Kidney (tissue), 14 donors: Measurements from ENCODE around the gene CCDC174. TPM values are rescaled to one million over a fixed set of nuclear protein-coding genes. Genes with fewer than 3 reads are reported as not detected.
A peak's percentile ranks its signal among the peaks of the same experiment; 100 is the strongest.

Experiments used
- DNase-seq, 5 donors: peaks; one replicate each; pipeline ENCODE4 v3.0.0-alpha.2; 2013 to 2020
- FAIRE-seq: peaks from 2 replicates; lab custom pipeline; 2012; peaks lifted over from hg19 to GRCh38; lab: Jason Lieb, UNC
- H3K27ac ChIP-seq, 2 donors: one replicate each; pipeline ENCODE4 v1.7.0; 2013; ENCODE audit warnings: low read depth in 2 of 2, low read length in 2 of 2, inconsistent platforms in 1 of 2
- H3K27me3 ChIP-seq: one replicate; pipeline ENCODE4 v1.7.1; 2013; ENCODE audit warnings: low read length, inconsistent platforms; ENCODE audit not compliant: control insufficient read depth, insufficient read depth
- H3K36me3 ChIP-seq, 3 donors: one replicate each; pipeline versions ENCODE4 v1.7.0 to v1.7.1; 2013; ENCODE audit warnings: low read length in 3 of 3, control low read depth in 1 of 3, inconsistent platforms in 1 of 3; ENCODE audit not compliant: insufficient read depth in 3 of 3, control insufficient read depth in 2 of 3
- H3K4me1 ChIP-seq, 3 donors: one replicate each; pipeline versions ENCODE4 v1.7.0 to v1.7.1; 2013; ENCODE audit warnings: low read length in 3 of 3, inconsistent platforms in 1 of 3, low read depth in 1 of 3; ENCODE audit not compliant: control insufficient read depth in 2 of 3, insufficient read depth in 2 of 3
- H3K4me3 ChIP-seq, 3 donors: one replicate each; pipeline versions ENCODE4 v1.7.0 to v1.8.1; 2013; ENCODE audit warnings: low read length in 3 of 3, control low read depth in 1 of 3, inconsistent platforms in 1 of 3
- H3K9ac ChIP-seq, 3 donors: one replicate each; pipeline versions ENCODE4 v1.7.0 to v1.7.1; 2013; ENCODE audit warnings: low read length in 3 of 3, control low read depth in 1 of 3, inconsistent platforms in 1 of 3
- H3K9me3 ChIP-seq, 3 donors: one replicate each; pipeline versions ENCODE4 v1.7.0 to v1.7.1; 2013; ENCODE audit warnings: low read length in 3 of 3, control low read depth in 1 of 3, inconsistent platforms in 1 of 3; ENCODE audit not compliant: control insufficient read depth in 2 of 3, insufficient read depth in 1 of 3
- intact Hi-C: fragments of 100-400 bp; cut with DNase I; formaldehyde crosslinking; loops from one replicate; pipeline ENCODE4 v1.11.1; 2022
- polyA plus RNA-seq: library from polyadenylated mRNA; stranded (reverse); fragments of 350-450 nt; fragmentation: Illumina TruSeq; extraction: RNeasy Lipid Tissue Mini Kit (QIAGEN cat#74804); gene quantifications from one replicate; pipeline ENCODE4 v1.2.3, GENCODE V29; 2014; ENCODE audit warnings: low read depth, low replicate concordance; ENCODE audit not compliant: insufficient read depth
- total RNA-seq: library from RNA; stranded (reverse); fragmentation: NEBNext Ultra II Directional; extraction: Animal tissue kit (Norgen Biotek cat#: 25700); gene quantifications from one replicate; pipeline ENCODE4 v1.2.1, GENCODE V29; 2021
- TF ChIP-seq, protein P1 (sequence below): IDR thresholded peaks from 3 replicates; pipeline ENCODE4 v1.5.1; 2012; ENCODE audit warnings: mild to moderate bottlenecking, moderate library complexity, borderline replicate concordance; ENCODE audit not compliant: insufficient read depth; ENCODE audit errors: extremely low read depth
- donor health status: control.
- donor health status: control.
- donor health status: control.
- donor health status: control.
- donor health status: control.
- donor health status: DM: yes; HTN: yes; CAD: no.
- donor health status: Normal renal cell carcinoma (clear cell type).

CCDC174 gene
- total and polyA plus RNA-seq, 2 donors from 2014 or later: 21.9 to 24.7 TPM

- FAIRE-seq (no peak), DNase-seq (no peak)
- intact Hi-C loops: no loop called here
- no peak overlapping the region for H3K9ac ChIP-seq
- no peaks in the 10 kb centered on the region for H3K36me3 ChIP-seq
- no peaks in the 10 kb centered on the region for H3K4me1 ChIP-seq
- TF ChIP-seq, protein P1, sequence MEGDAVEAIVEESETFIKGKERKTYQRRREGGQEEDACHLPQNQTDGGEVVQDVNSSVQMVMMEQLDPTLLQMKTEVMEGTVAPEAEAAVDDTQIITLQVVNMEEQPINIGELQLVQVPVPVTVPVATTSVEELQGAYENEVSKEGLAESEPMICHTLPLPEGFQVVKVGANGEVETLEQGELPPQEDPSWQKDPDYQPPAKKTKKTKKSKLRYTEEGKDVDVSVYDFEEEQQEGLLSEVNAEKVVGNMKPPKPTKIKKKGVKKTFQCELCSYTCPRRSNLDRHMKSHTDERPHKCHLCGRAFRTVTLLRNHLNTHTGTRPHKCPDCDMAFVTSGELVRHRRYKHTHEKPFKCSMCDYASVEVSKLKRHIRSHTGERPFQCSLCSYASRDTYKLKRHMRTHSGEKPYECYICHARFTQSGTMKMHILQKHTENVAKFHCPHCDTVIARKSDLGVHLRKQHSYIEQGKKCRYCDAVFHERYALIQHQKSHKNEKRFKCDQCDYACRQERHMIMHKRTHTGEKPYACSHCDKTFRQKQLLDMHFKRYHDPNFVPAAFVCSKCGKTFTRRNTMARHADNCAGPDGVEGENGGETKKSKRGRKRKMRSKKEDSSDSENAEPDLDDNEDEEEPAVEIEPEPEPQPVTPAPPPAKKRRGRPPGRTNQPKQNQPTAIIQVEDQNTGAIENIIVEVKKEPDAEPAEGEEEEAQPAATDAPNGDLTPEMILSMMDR: no peak
- no peaks in the 10 kb centered on the region for H3K9me3 ChIP-seq
- H3K27ac ChIP-seq: no peak overlapping the region
- H3K4me3 ChIP-seq: no peak overlapping the region
- no peaks in the 10 kb centered on the region for H3K27me3 ChIP-seq
These were observed 54.5 kb downstream of the CCDC174 start for GRCh38 chr3:14706096-14706495.

DNA sequence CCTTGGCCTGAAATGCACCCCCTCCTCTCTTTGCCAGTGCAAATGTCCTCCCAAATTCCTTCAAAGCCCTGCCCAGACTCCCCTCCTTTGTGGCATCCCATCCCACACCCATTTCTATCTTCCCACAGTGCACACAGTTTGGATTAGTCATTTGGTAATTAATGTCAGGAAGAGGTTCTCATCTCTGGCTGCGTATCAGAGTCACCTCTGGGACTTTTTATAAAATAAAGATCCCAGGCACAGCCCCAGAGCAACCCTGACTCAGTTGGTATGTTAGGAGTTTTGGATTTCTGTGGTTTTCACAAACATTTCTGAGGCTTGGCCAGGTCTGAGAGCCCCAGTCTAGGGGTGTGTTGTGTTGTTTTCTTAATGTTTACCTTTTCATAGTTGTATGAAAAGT is 65.0 kb downstream of the CCDC174 start:
- H3K9me3 ChIP-seq: no peaks in the 10 kb centered on the region
- H3K27ac ChIP-seq: no peak overlapping the region
- H3K36me3 ChIP-seq: no peaks in the 10 kb centered on the region
- H3K4me1 ChIP-seq: peaks cover 0 to 3% (median 0%) of the 10 kb centered on the region in 3 donors
- DNase-seq (no peak), FAIRE-seq (no peak)
- intact Hi-C loops: no loop called here
- H3K27me3 ChIP-seq: no peaks in the 10 kb centered on the region
- H3K4me3 ChIP-seq: no peak overlapping the region
- TF ChIP-seq, protein P1: no peak
- H3K9ac ChIP-seq: no peak overlapping the region

GRCh38 chr3:14717307-14717706 is 65.7 kb downstream of the CCDC174 start:
- H3K4me1 ChIP-seq: peaks cover 0 to 3% (median 0%) of the 10 kb centered on the region in 3 donors
- no peak for DNase-seq
- intact Hi-C loops: no loop called here
- no peaks in the 10 kb centered on the region for H3K9me3 ChIP-seq
- TF ChIP-seq, protein P1: no peak
- no peak overlapping the region for H3K27ac ChIP-seq
- H3K36me3 ChIP-seq: no peaks in the 10 kb centered on the region
- no peak overlapping the region for H3K4me3 ChIP-seq
- no peak for FAIRE-seq
- H3K27me3 ChIP-seq: no peaks in the 10 kb centered on the region
- no peak overlapping the region for H3K9ac ChIP-seq

DNA sequence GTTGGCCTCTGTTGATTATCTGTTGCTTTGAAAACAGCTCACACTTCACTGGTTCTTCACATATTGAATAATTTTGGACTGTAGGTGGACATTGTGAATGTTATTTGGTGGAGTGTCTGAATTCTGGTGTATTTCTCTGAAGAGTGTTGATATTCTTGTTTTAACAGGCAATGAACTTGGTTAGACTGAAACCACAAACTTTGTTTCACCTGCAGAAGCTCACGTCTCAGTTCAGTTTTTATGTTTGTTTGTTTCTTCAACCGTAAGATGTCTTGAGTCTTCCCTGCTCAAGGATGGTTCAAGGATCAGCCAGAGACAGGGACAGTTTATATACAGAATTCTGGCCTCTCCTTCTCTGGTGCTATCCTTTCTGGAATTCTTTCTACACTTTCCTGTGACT is 67.0 kb downstream of the CCDC174 start:
- H3K27ac ChIP-seq: no peak overlapping the region
- no peak for DNase-seq
- H3K36me3 ChIP-seq: no peaks in the 10 kb centered on the region
- intact Hi-C loops: no loop called here
- FAIRE-seq: no peak
- peak overlapping the region in 1 of 3 donors; percentile 7 for H3K9ac ChIP-seq
- peaks cover 0 to 3% (median 0%) of the 10 kb centered on the region in 3 donors for H3K4me1 ChIP-seq
- no peaks in the 10 kb centered on the region for H3K27me3 ChIP-seq
- H3K9me3 ChIP-seq: no peaks in the 10 kb centered on the region
- TF ChIP-seq, protein P1: no peak
- H3K4me3 ChIP-seq: no peak overlapping the region
